HepG2 (cell line): Measurements from ENCODE around the gene KCNH1. TPM values are rescaled to one million over a fixed set of nuclear protein-coding genes. Genes with fewer than 3 reads are reported as not detected.
A peak's percentile ranks its signal among the peaks of the same experiment; 100 is the strongest.

Source experiments
- ATAC-seq: fragments of 200-7000 bp; cut with Tn5 transposase; 3 replicates; pipeline ENCODE4 v1.9.1; 2020; ENCODE audit warnings: mild to moderate bottlenecking, moderate library complexity
- BruUV-seq: library from RNA; stranded (reverse); fragments of 400-500 nt; replicated peaks from 2 replicates; lab custom pipeline; 2021; lab: Mats Ljungman, UMichigan
- CTCF ChIA-PET: fragments of 300-600 bp; formaldehyde crosslinking; extraction: SDS; loops from one replicate; lab custom pipeline; 2021; ENCODE audit warnings: low total read pairs, inconsistent platforms, low intra/inter-chr PET ratio; lab: Yijun Ruan, JAX
- POLR2A ChIA-PET: fragments of 350-600 bp; sonication (Branson Sonifier 250); formaldehyde crosslinking; loops from one replicate; lab custom pipeline; 2020; ENCODE audit warnings: antibody characterized with exemption, inconsistent platforms; lab: Yijun Ruan, JAX
- DNase-seq: peaks from one replicate; pipeline ENCODE4 v3.0.0-alpha.2; 2015; ENCODE audit warnings: low spot score
- FAIRE-seq: peaks from 3 replicates; lab custom pipeline; 2011; peaks lifted over from hg19 to GRCh38; lab: Jason Lieb, UNC
- H2AFZ ChIP-seq: one replicate; pipeline ENCODE4 v1.6.1; 2011; ENCODE audit warnings: low read length, inconsistent platforms
- H3K27ac ChIP-seq: fragments of 300-600 bp; 3 replicates; pipeline ENCODE4 v1.8.0; 2011; ENCODE audit warnings: mixed run types, mild to moderate bottlenecking, mixed read lengths, low read length, inconsistent platforms; ENCODE audit not compliant: insufficient read depth; ENCODE audit errors: extremely low read length
- H3K27me3 ChIP-seq, 2 experiments: fragments of 200-600 bp in 1 of 2; 2 replicates in 1 of 2; 3 replicates in 1 of 2; pipeline versions ENCODE4 v1.6.0 to v1.8.0; 2011; ENCODE audit warnings: low read length in 2 of 2, mild to moderate bottlenecking in 2 of 2, moderate library complexity in 2 of 2, inconsistent platforms in 1 of 2; ENCODE audit not compliant: insufficient read depth in 2 of 2, control insufficient read depth in 1 of 2
- H3K36me3 ChIP-seq, 2 experiments: fragments of 200-600 bp in 1 of 2; replicated peaks in 1 of 2; 2 replicates in 1 of 2; 3 replicates in 1 of 2; pipeline versions ENCODE4 v1.5.1 to v1.8.0; 2011; ENCODE audit warnings: low read length in 2 of 2, inconsistent platforms in 1 of 2; ENCODE audit not compliant: insufficient read depth in 2 of 2, control insufficient read depth in 1 of 2
- H3K4me1 ChIP-seq: 2 replicates; pipeline ENCODE4 v1.5.1; 2012; ENCODE audit warnings: low read length, inconsistent platforms; ENCODE audit not compliant: insufficient read depth
- H3K4me2 ChIP-seq: 2 replicates; pipeline ENCODE4 v1.6.0; 2011; ENCODE audit warnings: low read depth, low read length, inconsistent platforms
- H3K4me3 ChIP-seq, 3 experiments: fragments of 200-600 bp in 1 of 3; sonication (generic), shearing (Covaris generic) in 1 of 3; replicated peaks in 1 of 3; 2 replicates each; pipeline ENCODE4 v1.5.1; 2011 to 2016; ENCODE audit warnings: low read length in 3 of 3, inconsistent platforms in 2 of 3, low read depth in 2 of 3, mild to moderate bottlenecking in 2 of 3, control low read depth in 1 of 3, mixed read lengths in 1 of 3; ENCODE audit not compliant: insufficient read depth in 1 of 3
- H3K79me2 ChIP-seq: one replicate; pipeline ENCODE4 v1.6.1; 2011; ENCODE audit warnings: low read length, inconsistent platforms; ENCODE audit not compliant: insufficient read depth
- H3K9ac ChIP-seq: 2 replicates; pipeline ENCODE4 v1.6.0; 2011; ENCODE audit warnings: mild to moderate bottlenecking, low read depth, low read length, inconsistent platforms; ENCODE audit not compliant: insufficient read depth
- H3K9me3 ChIP-seq: 2 replicates; pipeline ENCODE4 v1.5.1; 2012; ENCODE audit warnings: mild to moderate bottlenecking, low read length
- H4K20me1 ChIP-seq: 2 replicates; pipeline ENCODE4 v1.6.0; 2011; ENCODE audit warnings: inconsistent platforms, mild to moderate bottlenecking, low read length, moderate library complexity; ENCODE audit not compliant: insufficient read depth
- CC2D1A ChIP-seq: sonication (generic); formaldehyde crosslinking; IDR thresholded peaks from 2 replicates; pipeline ENCODE4 v1.8.1; 2023; ENCODE audit warnings: mild to moderate bottlenecking, missing genetic modification reagents
- HIVEP1 ChIP-seq: sonication (generic); formaldehyde crosslinking; IDR thresholded peaks from 2 replicates; pipeline ENCODE4 v1.4.0; 2020; ENCODE audit warnings: mild to moderate bottlenecking, missing genetic modification reagents
- MAFF ChIP-seq: IDR thresholded peaks from 2 replicates; pipeline ENCODE4 v1.6.1; 2011; ENCODE audit warnings: low read depth, low read length, improper control_type of control experiment
- MAFK ChIP-seq, 2 experiments: IDR thresholded peaks in 1 of 2; conservative IDR thresholded peaks in 1 of 2; 2 replicates each; pipeline ENCODE4 v1.6.1; 2011; ENCODE audit warnings: improper control_type of control experiment in 2 of 2, low read length in 2 of 2
- NFKBIZ ChIP-seq: IDR thresholded peaks from 2 replicates; pipeline ENCODE4 v1.6.1; 2018; ENCODE audit warnings: missing genetic modification reagents, missing compliant biosample characterization
- SRSF9 ChIP-seq: fragments of 200-400 bp; formaldehyde crosslinking; IDR thresholded peaks from 2 replicates; pipeline ENCODE4 v1.6.1; 2018; ENCODE audit warnings: borderline replicate concordance, mild to moderate bottlenecking, low read depth, low read length; ENCODE audit not compliant: insufficient read depth, poor library complexity, severe bottlenecking
- ZMYM2 ChIP-seq: sonication (generic); formaldehyde crosslinking; IDR thresholded peaks from 2 replicates; pipeline ENCODE4 v1.8.0; 2022; ENCODE audit warnings: mild to moderate bottlenecking, missing genetic modification reagents
- ZNF614 ChIP-seq: IDR thresholded peaks from 2 replicates; pipeline ENCODE4 v1.6.1; 2018; ENCODE audit warnings: missing biosample characterization, missing genetic modification reagents, inconsistent platforms, borderline replicate concordance
- WGBS: methylation state at CpG from one replicate; pipeline ENCODE4 v1.1.6; 2017; ENCODE audit warnings: low lambda C conversion rate; 5-methylcytosine and 5-hydroxymethylcytosine counted together
- in situ Hi-C: cut with HindIII; loops from 2 replicates; pipeline ENCODE4 v1.10.0; 2017; ENCODE audit warnings: low pct_unique_long_range_greater_than_20kb; ENCODE audit not compliant: extremely low pct_ligation_motif_present
- intact Hi-C: fragments of 100-400 bp; cut with micrococcal nuclease; formaldehyde crosslinking; loops from one replicate; pipeline ENCODE4 v1.10.0; 2022; ENCODE audit not compliant: unreplicated experiment
- polyA plus RNA-seq, 8 experiments: library from polyadenylated mRNA; depleted of rRNA in 3 of 8; stranded (reverse) in 7 of 8; unstranded in 1 of 8; fragments of >200 nt; fragmentation: Illumina TruSeq in 4 of 8; extraction: Trizol in 4 of 8; gene quantifications; 2 replicates each; pipeline versions ENCODE4 v1.2.1 to v1.2.3, GENCODE V29; 2011 to 2016; ENCODE audit warnings: low read depth in 4 of 8, missing spikeins in 1 of 8, mixed read lengths in 1 of 8; ENCODE audit not compliant: insufficient read depth in 1 of 8
- total RNA-seq, 5 experiments: library from RNA; depleted of rRNA; stranded (reverse); fragments of >200 nt; fragmentation: Illumina TruSeq; extraction: Trizol; gene quantifications; 2 replicates each; pipeline ENCODE4 v1.2.3, GENCODE V29; 2016; ENCODE audit warnings: low read depth in 1 of 5
- TF ChIP-seq, protein P1 (sequence below): IDR thresholded peaks from 2 replicates; pipeline ENCODE4 v1.6.1; 2016; ENCODE audit warnings: control low read depth

The KCNH1 gene
- total and polyA plus RNA-seq, 2 of the 13 experiments (the other 11 are each of a cell fraction or from before 2014, with no cell fraction given), result not detected

DNA sequence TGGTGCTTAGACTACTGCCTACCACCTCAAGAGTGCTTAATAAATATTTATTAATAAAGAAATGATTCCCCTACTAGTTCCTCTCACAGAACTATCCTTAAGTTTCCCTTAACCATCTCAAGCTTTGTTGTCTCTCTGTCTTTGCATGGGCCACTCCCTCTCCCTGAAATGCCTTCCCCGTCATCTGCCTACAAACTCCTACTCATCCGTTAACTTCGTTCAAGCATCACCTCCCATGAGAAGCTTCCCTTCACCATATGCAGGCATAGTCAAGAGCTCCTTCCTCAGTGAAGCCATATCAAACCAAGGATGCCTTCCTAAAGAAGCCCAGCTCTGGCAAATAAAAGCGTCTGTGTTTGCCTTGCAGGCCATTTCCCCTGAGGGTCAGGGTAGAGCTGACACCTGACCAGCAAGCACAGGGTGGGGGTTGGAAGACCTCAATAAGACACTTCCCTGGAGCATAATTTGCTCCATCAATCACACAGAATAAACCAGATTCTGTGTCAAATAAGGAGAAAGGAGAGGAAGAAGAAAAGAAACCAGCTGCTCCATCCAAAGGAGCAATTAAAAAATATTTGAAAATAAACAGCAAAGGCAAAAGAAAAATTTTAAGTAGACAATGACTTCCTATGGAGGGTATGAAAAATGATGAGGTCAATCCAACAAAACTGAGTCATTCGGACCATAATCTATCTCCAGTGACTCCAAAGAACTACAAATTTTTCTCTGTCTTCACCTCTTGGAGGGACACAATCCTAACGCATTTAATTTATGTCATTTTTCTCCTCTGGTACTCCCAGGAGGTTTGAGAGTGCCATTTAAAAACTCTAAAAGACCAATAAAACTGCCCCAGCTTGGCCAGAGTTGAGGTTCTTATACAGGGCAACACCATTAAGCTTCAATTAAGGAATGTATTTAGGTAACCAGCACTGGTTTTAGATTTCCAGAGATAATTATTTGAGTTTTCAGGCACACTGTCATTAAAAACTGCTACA, 303.6 kb downstream of the KCNH1 start:
- BruUV-seq, result no TSS peak
- 18% methylated on average over 6 of the region's 6 CpGs for WGBS
- Histone ChIP-seq H3K9ac (no peak overlapping the region), H3K4me2 (no peak overlapping the region), H3K27me3 (no peaks in the 10 kb centered on the region), H3K9me3 (no peaks in the 10 kb centered on the region), H3K27ac (no peak overlapping the region), H2AFZ (no peak overlapping the region)
- in situ Hi-C loops, result no loop called here
- ChIA-PET CTCF (no interaction called here), POLR2A (no interaction called here)
- intact Hi-C loops, result loop anchor here (5.0 kb wide), 1 partner anchor 698 kb away; no protein-coding TSS in a partner anchor
- no peak for DNase-seq
- no peak for ATAC-seq
- no peak for TF ChIP-seq NFKBIZ
- TF ChIP-seq, all 625 proteins: peak for 0
- Histone ChIP-seq H4K20me1 (no peaks in the 10 kb centered on the region), H3K36me3 (no peaks in the 10 kb centered on the region), H3K79me2 (no peaks in the 10 kb centered on the region), H3K4me1 (no peaks in the 10 kb centered on the region), H3K4me3 (no peak overlapping the region)
- FAIRE-seq, result no peak

DNA sequence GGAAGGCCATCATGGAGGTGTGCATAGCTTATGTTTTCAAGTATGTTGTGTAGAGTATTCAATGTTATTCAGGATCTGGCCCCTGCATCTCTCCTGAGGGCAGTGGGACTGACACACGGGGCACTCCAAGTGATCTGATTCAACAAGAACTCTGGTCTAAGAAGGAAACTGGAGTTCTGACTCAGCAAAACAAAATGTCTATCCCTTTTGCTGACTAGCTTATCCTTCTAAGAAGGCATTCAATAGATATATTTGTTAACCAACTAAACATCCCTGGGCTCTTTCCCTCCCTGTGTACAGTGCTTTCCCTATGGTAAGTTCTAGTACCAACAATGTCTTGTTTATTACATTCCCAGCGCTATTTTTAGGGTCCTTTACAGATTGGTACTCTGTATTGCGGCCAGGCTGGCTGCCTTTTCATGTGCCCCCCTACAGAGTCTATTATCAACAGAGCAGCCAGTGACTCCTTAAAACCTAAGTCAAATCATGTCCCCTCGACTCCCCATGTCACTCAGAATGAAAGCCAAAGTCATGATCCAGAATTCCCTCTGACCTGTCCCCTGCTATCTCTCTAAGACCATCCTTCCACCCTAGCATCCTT, 304.9 kb downstream of the KCNH1 start:
- Histone ChIP-seq H3K79me2 (no peaks in the 10 kb centered on the region), H3K4me3 (no peak overlapping the region), H3K4me2 (no peak overlapping the region), H4K20me1 (no peaks in the 10 kb centered on the region), H3K27me3 (no peaks in the 10 kb centered on the region), H2AFZ (no peak overlapping the region), H3K4me1 (no peaks in the 10 kb centered on the region), H3K9ac (no peak overlapping the region), H3K27ac (no peak overlapping the region), H3K9me3 (no peaks in the 10 kb centered on the region), H3K36me3 (no peaks in the 10 kb centered on the region)
- CTCF ChIA-PET, result no interaction called here
- 9% methylated on average over 4 of the region's 4 CpGs for WGBS
- POLR2A ChIA-PET, result no interaction called here
- ATAC-seq (no peak), DNase-seq (no peak), FAIRE-seq (no peak)
- in situ Hi-C loops, result no loop called here
- BruUV-seq, result no TSS peak
- TF ChIP-seq HIVEP1 (no peak), CC2D1A (CRISPR knock-in tag) (no peak), MAFF (peak; percentile 78), SRSF9 (no peak), ZNF614 (CRISPR knock-in tag) (no peak), MAFK (conservative IDR thresholded peaks at IDR 0.05 in 1 of 2, IDR thresholded peaks at IDR 0.05 in 1 of 2; ENCODE audit: low read length in 2 of 2) (peak; percentile 51 to 82; a peak in 3 of 4 replicates), ZMYM2 (CRISPR knock-in tag) (no peak)
- TF ChIP-seq, protein P1, sequence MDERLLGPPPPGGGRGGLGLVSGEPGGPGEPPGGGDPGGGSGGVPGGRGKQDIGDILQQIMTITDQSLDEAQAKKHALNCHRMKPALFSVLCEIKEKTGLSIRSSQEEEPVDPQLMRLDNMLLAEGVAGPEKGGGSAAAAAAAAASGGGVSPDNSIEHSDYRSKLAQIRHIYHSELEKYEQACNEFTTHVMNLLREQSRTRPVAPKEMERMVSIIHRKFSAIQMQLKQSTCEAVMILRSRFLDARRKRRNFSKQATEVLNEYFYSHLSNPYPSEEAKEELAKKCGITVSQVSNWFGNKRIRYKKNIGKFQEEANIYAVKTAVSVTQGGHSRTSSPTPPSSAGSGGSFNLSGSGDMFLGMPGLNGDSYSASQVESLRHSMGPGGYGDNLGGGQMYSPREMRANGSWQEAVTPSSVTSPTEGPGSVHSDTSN (CRISPR knock-in tag), result no peak
- intact Hi-C loops, result no loop called here
